Immature natural killer cell (primary cell): Measurements from ENCODE around the gene CTIF. TPM values are rescaled to one million over a fixed set of nuclear protein-coding genes. Genes with fewer than 3 reads are reported as not detected.

Experiments used
- DNase-seq, 3 donors: peaks; one replicate each; pipeline ENCODE4 v3.0.0; 2022; ENCODE audit warnings: mixed read lengths in 1 of 3
- H3K27ac Mint-ChIP-seq, 6 donors: one replicate each; pipeline ENCODE4 v1.8.0; 2020; ENCODE audit warnings: mixed read lengths in 6 of 6, mild to moderate bottlenecking in 5 of 6, inconsistent platforms in 4 of 6, moderate library complexity in 3 of 6
- H3K27me3 Mint-ChIP-seq, 3 donors: one replicate each; pipeline ENCODE4 v1.8.0; 2020 to 2021; ENCODE audit warnings: low read depth in 3 of 3, mild to moderate bottlenecking in 3 of 3, mixed read lengths in 3 of 3, moderate library complexity in 3 of 3, inconsistent platforms in 1 of 3
- H3K36me3 Mint-ChIP-seq, 3 donors: one replicate each; pipeline ENCODE4 v1.8.0; 2020; ENCODE audit warnings: mixed read lengths in 3 of 3, inconsistent platforms in 2 of 3, mild to moderate bottlenecking in 2 of 3
- H3K4me1 Mint-ChIP-seq, 2 donors: one replicate each; pipeline ENCODE4 v1.8.0; 2020; ENCODE audit warnings: inconsistent platforms in 2 of 2, mild to moderate bottlenecking in 2 of 2, mixed read lengths in 2 of 2, moderate library complexity in 1 of 2
- H3K4me3 Mint-ChIP-seq, 5 donors: one replicate each; pipeline ENCODE4 v1.8.0; 2020; ENCODE audit warnings: mild to moderate bottlenecking in 5 of 5, mixed read lengths in 5 of 5, inconsistent platforms in 3 of 5, moderate library complexity in 3 of 5
- H3K9me3 Mint-ChIP-seq, 6 donors: one replicate each; pipeline ENCODE4 v1.8.0; 2020; ENCODE audit warnings: mild to moderate bottlenecking in 6 of 6, mixed read lengths in 6 of 6, inconsistent platforms in 4 of 6, moderate library complexity in 3 of 6
- polyA plus RNA-seq, 3 donors: library from polyadenylated mRNA; unstranded; fragments of 300-500 nt; fragmentation: Illumina TruSeq; gene quantifications; one replicate each; pipeline ENCODE4 v1.2.3, GENCODE V29; 2021

The CTIF gene
- polyA plus RNA-seq, 3 donors from 2014 or later = 0.28 to 1.2 TPM; not detected in 1

DNA sequence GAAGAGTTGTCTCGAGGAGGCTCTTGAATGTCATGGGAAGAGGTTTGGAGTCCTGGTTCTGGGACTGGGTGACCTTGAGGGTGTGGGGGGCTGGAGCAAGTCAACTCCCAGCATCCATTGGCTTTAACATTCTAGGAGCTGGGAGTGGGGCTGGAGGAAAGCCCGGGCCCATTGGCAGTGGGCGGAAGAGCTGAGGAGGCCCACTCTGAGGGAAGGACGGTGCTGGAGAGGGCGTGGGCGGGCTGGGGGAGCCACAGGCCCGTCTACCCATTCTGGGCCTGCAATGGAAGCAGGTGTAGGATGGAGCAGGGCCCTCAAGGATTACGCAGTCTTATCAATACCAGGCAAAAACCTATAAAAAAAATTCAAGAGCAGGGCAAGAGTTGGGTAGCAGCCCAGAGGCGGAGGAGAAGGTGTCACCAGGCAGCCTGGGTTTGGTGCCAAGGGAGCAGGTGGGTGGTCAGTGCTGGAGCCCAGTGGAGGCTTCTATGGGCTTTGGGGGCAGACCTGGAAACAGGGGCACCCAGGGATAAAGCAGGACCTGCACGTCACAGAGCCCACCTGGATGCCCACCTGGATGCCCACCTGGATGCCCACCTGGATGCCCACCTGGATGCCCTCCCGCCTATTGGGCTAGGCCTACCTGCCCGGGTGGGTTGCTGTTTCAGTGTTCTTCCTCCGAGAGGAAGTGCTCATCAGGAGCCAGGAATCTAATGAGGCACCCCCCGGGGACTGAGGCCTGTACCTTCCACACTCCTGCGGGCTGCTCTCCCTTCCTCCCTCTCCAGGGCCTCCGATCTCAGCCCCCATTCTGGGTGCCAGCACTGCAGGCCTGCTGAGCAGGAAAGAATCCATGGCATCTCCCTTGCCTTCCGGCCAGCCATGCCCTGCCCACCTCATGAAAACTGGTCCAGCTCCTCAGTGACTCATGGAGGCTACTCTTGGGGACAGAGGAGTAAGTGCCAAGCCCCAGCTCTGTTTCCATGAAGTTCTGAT, 71.3 kb downstream of the CTIF start:
- no peak overlapping the region for H3K4me3 Mint-ChIP-seq
- H3K9me3 Mint-ChIP-seq = no peaks in the 10 kb centered on the region
- H3K27ac Mint-ChIP-seq = no peak overlapping the region
- H3K4me1 Mint-ChIP-seq = no peaks in the 10 kb centered on the region
- no peak for DNase-seq
- H3K27me3 Mint-ChIP-seq = peaks cover 0 to 3% (median 2%) of the 10 kb centered on the region in 3 donors
- no peaks in the 10 kb centered on the region for H3K36me3 Mint-ChIP-seq

DNA sequence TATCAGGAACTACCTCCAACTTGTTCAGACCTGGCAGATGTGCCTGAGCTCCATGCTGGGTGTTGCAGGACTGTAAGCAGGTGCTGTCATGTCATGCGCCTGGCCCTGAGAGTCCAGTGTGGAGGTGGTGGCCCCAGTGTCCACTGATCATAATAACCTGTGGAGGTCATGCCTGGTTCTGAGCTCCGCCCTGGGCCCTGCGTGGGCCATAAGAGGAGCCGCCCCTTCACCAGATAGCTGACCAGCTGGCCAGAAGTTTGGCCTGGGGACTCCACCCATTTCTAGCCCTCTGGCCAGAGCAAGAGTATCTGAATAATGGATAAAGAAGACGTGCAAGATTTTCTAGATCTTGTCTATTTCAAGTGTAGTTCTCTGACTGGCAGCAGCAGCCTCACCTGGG, 72.4 kb downstream of the CTIF start:
- Mint-ChIP-seq H3K9me3 (no peaks in the 10 kb centered on the region), H3K36me3 (no peaks in the 10 kb centered on the region), H3K4me1 (no peaks in the 10 kb centered on the region), H3K27ac (no peak overlapping the region), H3K27me3 (peaks cover 2 to 3% (median 2%) of the 10 kb centered on the region in 3 donors), H3K4me3 (no peak overlapping the region)
- no peak for DNase-seq

DNA sequence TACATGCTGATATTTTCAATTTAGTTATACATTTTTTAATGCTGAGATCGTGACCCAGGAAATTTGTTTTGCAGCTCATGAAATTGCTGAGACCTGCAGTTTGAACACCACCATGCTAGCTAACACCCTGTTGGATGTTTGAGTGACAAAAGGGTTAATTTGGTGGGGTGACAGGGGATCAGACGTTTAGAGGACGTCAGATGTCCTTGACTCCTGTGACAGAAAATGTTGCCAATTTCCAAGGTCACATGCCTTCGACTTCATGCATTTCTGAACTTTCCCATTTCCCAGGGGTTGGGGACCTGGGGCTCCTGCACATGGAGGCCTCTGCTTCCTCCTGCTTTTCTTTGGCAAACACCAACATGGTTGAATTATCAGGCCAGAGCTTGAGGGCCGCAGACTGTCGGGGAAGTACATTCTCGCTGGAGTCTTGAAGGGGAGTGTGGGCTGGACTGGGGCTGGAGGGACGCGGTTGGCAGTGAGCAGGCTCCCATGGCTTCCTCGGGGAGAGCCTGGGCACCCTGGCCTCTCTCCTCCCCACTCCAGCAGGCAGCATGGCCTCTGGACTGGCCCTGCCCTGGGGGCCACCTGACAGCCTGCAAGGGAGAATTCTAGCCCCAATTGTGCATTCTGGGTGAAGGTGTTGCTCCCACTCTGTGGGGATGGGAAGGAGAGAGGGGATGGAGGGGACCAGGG, 73.1 kb downstream of the CTIF start:
- H3K36me3 Mint-ChIP-seq = no peaks in the 10 kb centered on the region
- no peaks in the 10 kb centered on the region for H3K9me3 Mint-ChIP-seq
- H3K4me3 Mint-ChIP-seq = no peak overlapping the region
- H3K4me1 Mint-ChIP-seq = no peaks in the 10 kb centered on the region
- no peak overlapping the region for H3K27ac Mint-ChIP-seq
- H3K27me3 Mint-ChIP-seq = peaks cover 2 to 3% (median 2%) of the 10 kb centered on the region in 3 donors
- no peak for DNase-seq

DNA sequence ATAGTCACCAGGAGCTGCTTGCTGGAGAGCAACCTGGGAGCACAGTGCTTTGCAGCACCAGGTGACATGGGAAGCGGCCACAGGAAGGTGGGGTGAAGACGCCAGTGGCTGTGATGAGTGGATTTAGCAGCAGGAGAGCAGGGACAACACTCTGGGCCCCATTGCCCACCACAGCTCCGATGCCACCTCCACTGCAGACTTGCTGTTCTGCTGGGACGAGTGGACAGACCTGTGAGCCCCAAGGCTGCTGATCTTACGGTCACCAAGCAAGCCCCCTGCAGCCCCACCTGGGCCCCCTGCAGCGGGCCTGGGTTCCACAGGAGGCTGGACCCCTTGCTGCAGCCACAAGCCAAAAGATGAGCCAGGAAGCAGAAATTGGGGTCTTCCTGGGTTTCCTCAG, 73.7 kb downstream of the CTIF start:
- Mint-ChIP-seq H3K4me3 (no peak overlapping the region), H3K36me3 (no peaks in the 10 kb centered on the region), H3K27ac (no peak overlapping the region), H3K9me3 (no peaks in the 10 kb centered on the region), H3K27me3 (peaks cover 2 to 5% (median 2%) of the 10 kb centered on the region in 3 donors), H3K4me1 (no peaks in the 10 kb centered on the region)
- no peak for DNase-seq

DNA sequence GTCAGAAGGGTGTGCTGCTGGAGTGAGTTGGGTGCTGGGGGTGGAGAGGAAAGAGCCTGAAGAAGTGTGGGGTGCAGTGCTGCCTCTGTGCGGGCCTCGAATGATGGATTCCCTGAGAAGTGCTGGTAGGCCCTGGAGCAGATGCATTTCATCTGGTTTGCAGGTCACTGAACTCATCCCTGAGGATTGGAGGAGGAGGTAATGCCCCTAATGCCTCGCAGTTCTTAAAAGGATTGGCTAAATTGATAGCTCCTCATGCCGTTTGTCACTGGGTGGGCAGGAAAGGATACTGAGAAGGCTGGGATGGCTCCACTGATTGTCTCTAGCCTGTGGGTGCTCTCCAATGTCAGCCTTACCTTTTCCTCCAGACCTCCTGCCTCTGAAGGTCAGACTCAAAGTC, 74.1 kb downstream of the CTIF start:
- Mint-ChIP-seq H3K27me3 (peaks cover 0 to 4% (median 2%) of the 10 kb centered on the region in 3 donors), H3K9me3 (no peaks in the 10 kb centered on the region), H3K27ac (no peak overlapping the region), H3K36me3 (no peaks in the 10 kb centered on the region), H3K4me1 (no peaks in the 10 kb centered on the region), H3K4me3 (no peak overlapping the region)
- DNase-seq = no peak

GRCh38 chr18:48613589-48614404, 75.0 kb downstream of the CTIF start:
- H3K4me1 Mint-ChIP-seq = no peaks in the 10 kb centered on the region
- H3K4me3 Mint-ChIP-seq = no peak overlapping the region
- no peaks in the 10 kb centered on the region for H3K9me3 Mint-ChIP-seq
- H3K36me3 Mint-ChIP-seq = no peaks in the 10 kb centered on the region
- peaks cover 0 to 3% (median 2%) of the 10 kb centered on the region in 3 donors for H3K27me3 Mint-ChIP-seq
- no peak for DNase-seq
- no peak overlapping the region for H3K27ac Mint-ChIP-seq

- Mint-ChIP-seq H3K27ac (no peak overlapping the region), H3K4me3 (no peak overlapping the region), H3K27me3 (peaks cover 0 to 2% (median 2%) of the 10 kb centered on the region in 3 donors), H3K9me3 (no peaks in the 10 kb centered on the region), H3K36me3 (no peaks in the 10 kb centered on the region), H3K4me1 (no peaks in the 10 kb centered on the region)
- no peak for DNase-seq
Measured at GRCh38 chr18:48615566-48616401, 77.0 kb downstream of the CTIF start.

- Mint-ChIP-seq H3K4me3 (no peak overlapping the region), H3K36me3 (peaks cover 0 to 3% (median 0%) of the 10 kb centered on the region in 3 donors), H3K9me3 (no peaks in the 10 kb centered on the region), H3K27ac (no peak overlapping the region), H3K27me3 (peaks cover 0 to 2% (median 1%) of the 10 kb centered on the region in 3 donors), H3K4me1 (no peaks in the 10 kb centered on the region)
- DNase-seq = no peak
Measured at GRCh38 chr18:48616484-48617255, 77.8 kb downstream of the CTIF start.

- peaks cover 0 to 2% (median 1%) of the 10 kb centered on the region in 3 donors for H3K27me3 Mint-ChIP-seq
Measured at GRCh38 chr18:48617844-48618497, 79.1 kb downstream of the CTIF start.

GRCh38 chr18:48619016-48619415, 80.2 kb downstream of the CTIF start:
- Mint-ChIP-seq H3K4me1 (no peaks in the 10 kb centered on the region), H3K27me3 (peaks cover 0 to 2% (median 1%) of the 10 kb centered on the region in 3 donors), H3K4me3 (no peak overlapping the region), H3K27ac (peak overlapping the region in 1 of 6 donors; percentile 49), H3K36me3 (peaks cover 0 to 8% (median 0%) of the 10 kb centered on the region in 3 donors), H3K9me3 (no peaks in the 10 kb centered on the region)
- no peak for DNase-seq

More at GRCh38 chr18:48617844-48618497, 79.1 kb downstream of the CTIF start:
- Mint-ChIP-seq H3K9me3 (no peaks in the 10 kb centered on the region), H3K4me1 (no peaks in the 10 kb centered on the region), H3K4me3 (no peak overlapping the region), H3K36me3 (peaks cover 0 to 8% (median 0%) of the 10 kb centered on the region in 3 donors), H3K27ac (no peak overlapping the region)
- DNase-seq = no peak

GRCh38 chr18:48619501-48619900, 80.7 kb downstream of the CTIF start:
- Mint-ChIP-seq H3K27ac (no peak overlapping the region), H3K9me3 (no peaks in the 10 kb centered on the region), H3K4me3 (no peak overlapping the region), H3K4me1 (no peaks in the 10 kb centered on the region), H3K27me3 (peaks cover 0 to 2% (median 1%) of the 10 kb centered on the region in 3 donors), H3K36me3 (peaks cover 0 to 8% (median 0%) of the 10 kb centered on the region in 3 donors)
- no peak for DNase-seq

DNA sequence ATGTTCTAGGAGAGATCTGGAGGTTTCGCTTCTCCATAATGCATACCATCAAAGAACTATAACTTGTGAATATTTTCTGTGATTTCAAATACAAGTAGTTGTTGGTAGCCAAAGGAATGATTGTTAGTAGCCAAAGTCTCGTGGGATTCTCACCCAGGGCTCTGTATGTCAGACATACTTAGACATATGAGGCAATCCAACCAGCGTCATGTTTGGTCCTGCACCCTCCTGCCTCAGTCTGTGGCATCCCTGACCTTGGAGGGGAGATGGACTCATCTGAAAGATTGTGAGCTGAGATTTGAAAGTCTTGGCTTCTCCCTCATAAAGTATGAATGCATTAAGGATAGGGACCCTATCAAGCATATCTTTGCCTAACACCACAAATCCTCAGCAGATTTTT, 81.2 kb downstream of the CTIF start:
- Mint-ChIP-seq H3K4me1 (no peaks in the 10 kb centered on the region), H3K36me3 (peaks cover 0 to 8% (median 0%) of the 10 kb centered on the region in 3 donors), H3K27me3 (peaks cover 0 to 2% (median 1%) of the 10 kb centered on the region in 3 donors), H3K27ac (no peak overlapping the region), H3K9me3 (no peaks in the 10 kb centered on the region), H3K4me3 (no peak overlapping the region)
- no peak for DNase-seq
